Thoracic aorta (tissue), 2 donors: ENCODE data around the gene ERC1. TPM values are rescaled to one million over a fixed set of nuclear protein-coding genes. Genes with fewer than 3 reads are reported as not detected.

Experiments
- ATAC-seq: fragments of 150-250 bp; one replicate; pipeline ENCODE4 v1.8.0; 2017; ENCODE audit warnings: low read depth; ENCODE audit not compliant: insufficient number of reproducible peaks, low FRiP score
- DNase-seq: peaks from one replicate; pipeline ENCODE4 v3.0.0-alpha.2; 2020; ENCODE audit warnings: low spot score
- H3K27ac ChIP-seq, 2 donors: fragments of 200-600 bp; sonication (generic); 1 replicate in 1 of 2; 2 replicates in 1 of 2; pipeline ENCODE4 v1.5.1; 2016; ENCODE audit warnings: mild to moderate bottlenecking in 2 of 2, moderate library complexity in 2 of 2
- H3K27me3 ChIP-seq: fragments of 200-600 bp; sonication (generic); replicated peaks from 2 replicates; pipeline ENCODE4 v1.6.0; 2016; ENCODE audit warnings: mild to moderate bottlenecking; ENCODE audit not compliant: insufficient read depth
- H3K36me3 ChIP-seq: fragments of 200-600 bp; sonication (generic); one replicate; pipeline ENCODE4 v1.5.1; 2016
- H3K4me1 ChIP-seq, 2 donors: fragments of 200-600 bp; sonication (generic); 1 replicate in 1 of 2; 2 replicates in 1 of 2; pipeline versions ENCODE4 v1.5.1 to v1.6.0; 2016; ENCODE audit warnings: low read depth in 2 of 2, mild to moderate bottlenecking in 1 of 2; ENCODE audit not compliant: control insufficient read depth in 1 of 2
- H3K4me3 ChIP-seq: fragments of 200-600 bp; sonication (generic); 2 replicates; pipeline ENCODE4 v1.5.1; 2016; ENCODE audit warnings: mild to moderate bottlenecking
- H3K9me3 ChIP-seq: fragments of 200-600 bp; sonication (generic); 2 replicates; pipeline ENCODE4 v1.5.1; 2016
- total RNA-seq, 2 donors: library from RNA; depleted of rRNA; stranded (reverse); fragments of >200 nt; gene quantifications; one replicate each; pipeline versions ENCODE4 v1.1.0 to v1.2.3, GENCODE V29; 2016
- TF ChIP-seq, protein P1 (sequence below): fragments of 200-600 bp; sonication (generic); IDR thresholded peaks from one replicate; pipeline ENCODE4 v1.5.1; 2019; ENCODE audit warnings: antibody characterized with exemption

Gene ERC1
- total RNA-seq, 2 donors from 2014 or later: 45.8 to 80.0 TPM

DNA sequence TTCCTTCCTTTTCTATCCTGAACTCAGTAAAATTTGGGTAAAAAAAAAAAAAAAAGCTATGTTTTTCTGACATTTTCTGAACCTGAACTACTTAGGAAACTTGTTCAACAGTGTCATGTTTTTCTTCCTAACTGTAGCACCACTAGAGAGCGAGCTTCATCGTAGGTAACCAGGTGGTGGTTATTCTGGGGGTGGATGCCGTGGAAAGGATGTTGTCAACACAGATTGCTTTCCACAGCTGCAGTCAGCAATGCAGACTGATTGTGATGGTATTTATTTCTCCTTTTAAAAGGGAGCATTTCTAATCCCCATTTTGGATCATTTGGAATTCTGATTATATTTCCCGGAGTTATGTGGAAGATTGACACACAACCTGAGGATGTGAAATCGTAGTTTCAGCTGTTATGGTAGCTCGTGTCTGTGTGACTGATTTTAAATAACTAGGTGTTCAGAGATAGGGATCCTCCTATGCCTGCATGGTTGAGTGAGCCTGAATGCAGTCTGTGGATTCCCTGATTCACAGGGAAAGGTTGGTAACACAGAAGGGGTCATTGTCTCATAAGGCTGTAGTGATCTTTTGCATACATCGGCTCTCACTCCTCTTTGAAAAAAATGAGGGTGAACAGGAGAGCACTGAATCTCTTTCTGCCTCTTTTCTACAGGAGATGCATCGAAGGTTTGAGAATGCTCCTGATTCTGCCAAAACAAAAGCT, 113.2 kb downstream of the ERC1 start:
- TF ChIP-seq, protein P1, sequence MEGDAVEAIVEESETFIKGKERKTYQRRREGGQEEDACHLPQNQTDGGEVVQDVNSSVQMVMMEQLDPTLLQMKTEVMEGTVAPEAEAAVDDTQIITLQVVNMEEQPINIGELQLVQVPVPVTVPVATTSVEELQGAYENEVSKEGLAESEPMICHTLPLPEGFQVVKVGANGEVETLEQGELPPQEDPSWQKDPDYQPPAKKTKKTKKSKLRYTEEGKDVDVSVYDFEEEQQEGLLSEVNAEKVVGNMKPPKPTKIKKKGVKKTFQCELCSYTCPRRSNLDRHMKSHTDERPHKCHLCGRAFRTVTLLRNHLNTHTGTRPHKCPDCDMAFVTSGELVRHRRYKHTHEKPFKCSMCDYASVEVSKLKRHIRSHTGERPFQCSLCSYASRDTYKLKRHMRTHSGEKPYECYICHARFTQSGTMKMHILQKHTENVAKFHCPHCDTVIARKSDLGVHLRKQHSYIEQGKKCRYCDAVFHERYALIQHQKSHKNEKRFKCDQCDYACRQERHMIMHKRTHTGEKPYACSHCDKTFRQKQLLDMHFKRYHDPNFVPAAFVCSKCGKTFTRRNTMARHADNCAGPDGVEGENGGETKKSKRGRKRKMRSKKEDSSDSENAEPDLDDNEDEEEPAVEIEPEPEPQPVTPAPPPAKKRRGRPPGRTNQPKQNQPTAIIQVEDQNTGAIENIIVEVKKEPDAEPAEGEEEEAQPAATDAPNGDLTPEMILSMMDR: no peak
- Histone ChIP-seq H3K9me3 (no peaks in the 10 kb centered on the region), H3K27me3 (no peaks in the 10 kb centered on the region), H3K4me1 (no peaks in the 10 kb centered on the region), H3K36me3 (no peaks in the 10 kb centered on the region), H3K27ac (no peak overlapping the region), H3K4me3 (no peak overlapping the region)
- no peak for ATAC-seq
- no peak for DNase-seq

- Histone ChIP-seq H3K4me1 (no peaks in the 10 kb centered on the region), H3K36me3 (peaks cover 11% of the 10 kb centered on the region), H3K27ac (no peak overlapping the region), H3K9me3 (no peaks in the 10 kb centered on the region), H3K27me3 (no peaks in the 10 kb centered on the region), H3K4me3 (no peak overlapping the region)
- DNase-seq (no peak), ATAC-seq (no peak)
- TF ChIP-seq, protein P1: no peak
Observed at GRCh38 chr12:1107669-1108068, 116.6 kb downstream of the ERC1 start.

- no peak for ATAC-seq
- Histone ChIP-seq H3K9me3 (no peaks in the 10 kb centered on the region), H3K4me1 (no peaks in the 10 kb centered on the region), H3K36me3 (peaks cover 11% of the 10 kb centered on the region), H3K27me3 (no peaks in the 10 kb centered on the region), H3K4me3 (no peak overlapping the region), H3K27ac (no peak overlapping the region)
- TF ChIP-seq, protein P1: no peak
- DNase-seq: no peak
Observed at GRCh38 chr12:1108276-1108675, 117.3 kb downstream of the ERC1 start.

- ATAC-seq: no peak
Observed at GRCh38 chr12:1115484-1116231, 124.6 kb downstream of the ERC1 start.

GRCh38 chr12:1117371-1117770, 126.3 kb downstream of the ERC1 start:
- ATAC-seq: no peak
- TF ChIP-seq, protein P1: no peak
- Histone ChIP-seq H3K9me3 (no peaks in the 10 kb centered on the region), H3K27ac (no peak overlapping the region), H3K36me3 (no peaks in the 10 kb centered on the region), H3K4me1 (no peaks in the 10 kb centered on the region), H3K4me3 (no peak overlapping the region), H3K27me3 (no peaks in the 10 kb centered on the region)
- no peak for DNase-seq

More at GRCh38 chr12:1115484-1116231, 124.6 kb downstream of the ERC1 start:
- H3K4me3 ChIP-seq: no peak overlapping the region
- TF ChIP-seq, protein P1: no peak
- H3K36me3 ChIP-seq: peaks cover 4% of the 10 kb centered on the region
- no peak for DNase-seq
- H3K4me1 ChIP-seq: no peaks in the 10 kb centered on the region
- no peak overlapping the region for H3K27ac ChIP-seq
- no peaks in the 10 kb centered on the region for H3K9me3 ChIP-seq
- H3K27me3 ChIP-seq: no peaks in the 10 kb centered on the region
